ENCODE data around the gene DQX1.
A peak's percentile ranks its signal among the peaks of the same experiment; 100 is the strongest.

The DQX1 gene

GRCh38 chr2:74512744-74513604 is 13.1 kb downstream of the DQX1 start:
- no peak for DNase-seq (ENCODE audit: low spot score)
- TF ChIP-seq CTCF (IDR thresholded peaks at IDR 0.05; ENCODE audit: extremely low read depth, missing control alignments) = no peak

- TF ChIP-seq CTCF (IDR thresholded peaks at IDR 0.05; ENCODE audit: extremely low read depth, missing control alignments) = no peak
- DNase-seq (ENCODE audit: low spot score) = no peak
Observed at GRCh38 chr2:74511104-74511989, 14.7 kb downstream of the DQX1 start.

GRCh38 chr2:74510272-74510671 is 15.8 kb downstream of the DQX1 start:
- TF ChIP-seq CTCF (IDR thresholded peaks at IDR 0.05; ENCODE audit: extremely low read depth, missing control alignments) = no peak
- no peak for DNase-seq (ENCODE audit: low spot score)

- peak; percentile 49 for DNase-seq (ENCODE audit: low spot score)
- no peak for TF ChIP-seq CTCF (IDR thresholded peaks at IDR 0.05; ENCODE audit: extremely low read depth, missing control alignments)
Observed at GRCh38 chr2:74507926-74508520, 18.0 kb downstream of the DQX1 start.

GRCh38 chr2:74507145-74507925 is 18.7 kb downstream of the DQX1 start, which contains the start of gene PCGF1:
PCGF1 (minus strand) TSS chr2:74507695; CDS start chr2:74507668, 27 bp downstream.
- peak; percentile 96 for DNase-seq (ENCODE audit: low spot score)
- TF ChIP-seq CTCF (IDR thresholded peaks at IDR 0.05; ENCODE audit: extremely low read depth, missing control alignments) = peak; percentile 69

GRCh38 chr2:74505448-74506246 is 20.4 kb downstream of the DQX1 start:
- TF ChIP-seq CTCF (IDR thresholded peaks at IDR 0.05; ENCODE audit: extremely low read depth, missing control alignments) = no peak
- no peak for DNase-seq (ENCODE audit: low spot score)

All from GM20000 (cell line).